Activated B cell treated with CpG ODN at 0.5 μM for 24 hours (primary cell): ENCODE data around the gene PFN1. TPM values are rescaled to one million over a fixed set of nuclear protein-coding genes. Genes with fewer than 3 reads are reported as not detected.

Experiments used
- ATAC-seq: fragments of 200-7000 bp; cut with Tn5 transposase; one replicate; pipeline ENCODE4 v1.10.0; 2021; ENCODE audit warnings: low read depth, mild to moderate bottlenecking, moderate library complexity
- CTCF ChIA-PET: fragments of 350-600 bp; sonication (Branson Sonifier 250); formaldehyde crosslinking; loops from one replicate; lab custom pipeline; 2021; ENCODE audit warnings: antibody characterized with exemption; lab: Charles Lee
- POLR2A ChIA-PET: fragments of 350-600 bp; sonication (Branson Sonifier 250); formaldehyde crosslinking; loops from one replicate; lab custom pipeline; 2021; ENCODE audit warnings: antibody characterized with exemption; lab: Charles Lee
- DNase-seq: peaks from one replicate; pipeline ENCODE4 v3.0.0; 2022
- H3K27ac Mint-ChIP-seq: one replicate; pipeline ENCODE4 v1.8.0; 2020; ENCODE audit warnings: mixed read lengths
- H3K27me3 Mint-ChIP-seq: one replicate; pipeline ENCODE4 v1.8.0; 2021; ENCODE audit warnings: mixed read lengths
- H3K36me3 Mint-ChIP-seq: one replicate; pipeline ENCODE4 v1.8.0; 2021; ENCODE audit warnings: low read depth, mixed read lengths
- H3K4me1 Mint-ChIP-seq: one replicate; pipeline ENCODE4 v1.8.0; 2021; ENCODE audit warnings: mixed read lengths
- H3K4me3 Mint-ChIP-seq: one replicate; pipeline ENCODE4 v1.8.0; 2020; ENCODE audit warnings: mild to moderate bottlenecking, mixed read lengths
- H3K9me3 Mint-ChIP-seq: one replicate; pipeline ENCODE4 v1.8.0; 2020; ENCODE audit warnings: mixed read lengths
- CTCF ChIP-seq: fragments of 200-600 bp; IDR thresholded peaks from one replicate; pipeline ENCODE4 v1.8.0; 2022; ENCODE audit warnings: antibody characterized with exemption, mild to moderate bottlenecking
- intact Hi-C: fragments of 100-400 bp; cut with micrococcal nuclease; formaldehyde crosslinking; loops from one replicate; pipeline ENCODE4 v1.15.1; 2024
- total RNA-seq: library from RNA; stranded (reverse); gene quantifications from 2 replicates; pipeline ENCODE4 v1.2.3, GENCODE V29; 2022

The PFN1 gene
- total RNA-seq, 1 donor from 2014 or later = 1,072 TPM

DNA sequence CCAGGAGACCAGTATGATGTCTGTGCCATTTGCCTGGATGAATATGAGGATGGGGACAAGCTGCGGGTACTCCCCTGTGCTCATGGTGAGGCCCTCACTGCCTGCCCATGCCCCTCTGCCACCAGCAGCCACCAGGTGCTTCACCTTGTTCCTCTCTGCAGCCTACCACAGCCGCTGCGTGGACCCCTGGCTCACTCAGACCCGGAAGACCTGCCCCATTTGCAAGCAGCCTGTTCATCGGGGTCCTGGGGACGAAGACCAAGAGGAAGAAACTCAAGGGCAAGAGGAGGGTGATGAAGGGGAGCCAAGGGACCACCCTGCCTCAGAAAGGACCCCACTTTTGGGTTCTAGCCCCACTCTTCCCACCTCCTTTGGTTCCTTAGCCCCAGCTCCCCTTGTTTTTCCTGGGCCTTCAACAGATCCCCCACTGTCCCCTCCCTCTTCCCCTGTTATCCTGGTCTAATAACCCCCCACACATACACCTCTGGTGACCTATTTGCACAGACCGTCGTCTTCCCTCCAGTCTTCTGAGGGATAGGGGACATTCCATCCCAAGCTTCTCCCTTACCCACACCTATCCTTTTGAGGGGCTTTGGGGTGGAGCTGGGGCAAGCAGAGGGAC is 3.7 kb downstream of the PFN1 start:
- Mint-ChIP-seq H3K27ac (peak overlapping the region; percentile 94), H3K4me3 (peak overlapping the region; percentile 85), H3K4me1 (peaks cover 72% of the 10 kb centered on the region), H3K36me3 (peaks cover 70% of the 10 kb centered on the region), H3K9me3 (no peaks in the 10 kb centered on the region), H3K27me3 (peaks cover 2% of the 10 kb centered on the region)
- no peak for TF ChIP-seq CTCF
- ATAC-seq = no peak
- ChIA-PET CTCF (no interaction called here), POLR2A (interaction anchor here (0.5 to 12.1 kb wide), 9 partner anchors 8 to 284 kb away, joined by 3 to 391 read pairs (median 5); partner anchors contain the start of genes CAMTA2, GP1BA and SPAG7)
- DNase-seq = no peak
- intact Hi-C loops = loop anchor here (5.0 to 10.0 kb wide), 7 partner anchors 137 to 1032 kb away; partner anchors contain the start of genes ATP2A3, CYB5D2, MED11 and NUP88

DNA sequence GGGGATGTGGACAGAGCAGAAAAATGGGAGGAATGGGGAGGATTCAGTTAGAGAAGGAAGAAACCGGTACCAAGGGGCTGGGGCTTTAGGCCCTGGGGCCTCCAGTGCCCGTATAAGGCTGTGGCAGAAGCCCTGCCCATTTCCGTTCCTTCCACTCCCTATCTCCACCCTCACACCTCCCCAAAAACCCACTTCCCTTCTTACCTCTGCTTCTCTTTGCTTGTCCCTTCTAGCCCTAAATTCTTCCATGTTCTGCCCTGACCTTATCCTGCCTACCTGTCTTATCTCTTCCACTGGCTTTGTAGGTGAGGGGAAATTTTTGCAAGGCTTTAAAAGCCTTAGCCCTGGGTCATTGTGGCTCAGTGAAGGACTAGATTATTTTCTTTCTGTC is 4.2 kb downstream of the PFN1 start:
- Mint-ChIP-seq H3K36me3 (peaks cover 73% of the 10 kb centered on the region), H3K27me3 (peaks cover 2% of the 10 kb centered on the region), H3K9me3 (no peaks in the 10 kb centered on the region), H3K4me3 (peak overlapping the region; percentile 85), H3K27ac (peak overlapping the region; percentile 94), H3K4me1 (peaks cover 75% of the 10 kb centered on the region)
- POLR2A ChIA-PET = interaction anchor here (0.8 to 12.1 kb wide), 6 partner anchors 8 to 73 kb away, joined by 3 to 391 read pairs (median 4); partner anchors contain the start of genes CAMTA2, GP1BA and SPAG7
- DNase-seq (no peak), ATAC-seq (no peak)
- CTCF ChIA-PET = no interaction called here
- no peak for TF ChIP-seq CTCF
- intact Hi-C loops = loop anchor here (5.0 to 10.0 kb wide), 2 partner anchors 579 to 802 kb away; partner anchors contain the start of genes CYB5D2, UBE2G1 and ZZEF1

- CTCF ChIA-PET = no interaction called here
Observed at GRCh38 chr17:4942760-4943508, 5.4 kb downstream of the PFN1 start.

DNA sequence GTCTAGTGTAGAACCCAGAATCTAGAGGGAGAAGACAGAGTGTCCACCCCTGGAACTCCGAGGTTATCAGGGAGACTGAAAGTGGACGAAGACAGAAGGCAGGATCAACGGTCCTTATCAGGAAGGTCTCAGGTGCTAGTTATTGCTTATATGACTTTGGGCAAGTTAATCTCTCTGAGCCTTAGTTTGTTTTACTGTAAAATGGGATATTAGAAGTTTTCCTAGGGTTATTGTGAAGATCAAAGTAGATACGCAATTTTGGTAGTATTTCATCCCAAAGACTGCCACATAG is 7.1 kb downstream of the PFN1 start:
- no peaks in the 10 kb centered on the region for H3K27me3 Mint-ChIP-seq
- H3K4me3 Mint-ChIP-seq = peak overlapping the region; percentile 97
- intact Hi-C loops = loop anchor here (2.0 to 10.0 kb wide), 5 partner anchors 46 to 799 kb away; partner anchors contain the start of genes ARRB2, CAMTA2, CYB5D2 and UBE2G1
- ATAC-seq = no peak
- peaks cover 79% of the 10 kb centered on the region for H3K36me3 Mint-ChIP-seq
- no peak for DNase-seq
- H3K27ac Mint-ChIP-seq = peak overlapping the region; percentile 98
- POLR2A ChIA-PET = interaction anchor here (3.0 to 3.4 kb wide), 3 partner anchors 27 to 46 kb away, joined by 19 to 83 read pairs (median 26); partner anchors contain the start of genes C17orf107, CAMTA2 and SPAG7
- H3K9me3 Mint-ChIP-seq = no peaks in the 10 kb centered on the region
- H3K4me1 Mint-ChIP-seq = peaks cover 81% of the 10 kb centered on the region
- no peak for TF ChIP-seq CTCF
- CTCF ChIA-PET = no interaction called here

More at GRCh38 chr17:4942760-4943508, 5.4 kb downstream of the PFN1 start:
- intact Hi-C loops = loop anchor here (5.0 to 10.0 kb wide), 2 partner anchors 578 to 801 kb away; partner anchors contain the start of genes CYB5D2, UBE2G1 and ZZEF1
- no peaks in the 10 kb centered on the region for H3K27me3 Mint-ChIP-seq
- ATAC-seq (no peak), DNase-seq (no peak)
- peak overlapping the region; percentile 63 for H3K27ac Mint-ChIP-seq
- H3K36me3 Mint-ChIP-seq = peaks cover 79% of the 10 kb centered on the region
- POLR2A ChIA-PET = interaction anchor here (0.8 to 12.1 kb wide), 5 partner anchors 8 to 233 kb away, joined by 3 to 391 read pairs (median 3); partner anchors contain the start of genes ARRB2, C17orf107, ENO3 and SPAG7
- TF ChIP-seq CTCF = no peak
- H3K4me3 Mint-ChIP-seq = peak overlapping the region; percentile 15
- no peaks in the 10 kb centered on the region for H3K9me3 Mint-ChIP-seq
- peaks cover 84% of the 10 kb centered on the region for H3K4me1 Mint-ChIP-seq
